ENCODE measurements around the gene KLHL29. TPM values are rescaled to one million over a fixed set of nuclear protein-coding genes. Genes with fewer than 3 reads are reported as not detected.

KLHL29 gene
- total RNA-seq, 1 experiment from 2014 or later = 2.4 TPM

DNA sequence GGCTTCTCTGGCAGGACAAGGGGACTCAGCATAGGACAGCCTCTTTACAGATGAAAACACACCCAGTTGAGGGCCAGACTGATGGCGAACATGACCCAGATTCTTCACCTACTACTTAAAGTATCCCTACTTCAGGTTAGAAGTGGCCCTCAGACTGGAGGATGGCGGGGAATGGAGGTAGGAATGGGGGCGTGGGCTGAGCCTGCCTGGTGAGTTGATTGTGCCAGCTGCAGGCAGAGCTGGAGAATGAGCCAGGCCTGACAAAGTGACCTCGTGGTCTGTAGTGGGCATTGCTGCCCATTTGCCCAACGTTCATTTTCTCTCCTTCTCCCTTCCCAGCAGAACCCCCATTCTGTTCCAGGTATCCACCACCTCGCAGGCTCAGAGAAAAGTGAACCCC is 186.1 kb downstream of the KLHL29 start:
- no peaks in the 10 kb centered on the region for H3K36me3 Mint-ChIP-seq (ENCODE audit: insufficient read depth in 1 of 3, low read depth in 3 of 3)
- Histone ChIP-seq H3K56ac (ENCODE audit: insufficient read length, low read depth, low read length) (no peak overlapping the region), H4K5ac (ENCODE audit: insufficient read length, low read depth, low read length) (no peak overlapping the region), H2BK120ac (ENCODE audit: low read depth, low read length, poor library complexity, severe bottlenecking) (no peak overlapping the region), H3T11ph (ENCODE audit: low read length) (no peak overlapping the region), H3K9ac (ENCODE audit: extremely low read depth, insufficient read length, low read length) (no peak overlapping the region), H3K14ac (ENCODE audit: insufficient read depth, low read length) (no peak overlapping the region), H3K18ac (ENCODE audit: insufficient read length, low read depth, low read length) (no peak overlapping the region), H2AK5ac (ENCODE audit: insufficient read length, low read length) (no peak overlapping the region), H4K91ac (ENCODE audit: insufficient read length, low read depth, low read length) (no peak overlapping the region), H3K23ac (ENCODE audit: insufficient read length, low read depth, low read length) (no peak overlapping the region), H2BK12ac (ENCODE audit: insufficient read length, low read depth, low read length) (no peak overlapping the region), H4K8ac (replicated peaks; ENCODE audit: insufficient read length, low read depth, low read length) (no peak overlapping the region), H3K23me2 (ENCODE audit: insufficient read length, low read depth, low read length, poor library complexity, severe bottlenecking) (no peaks in the 10 kb centered on the region), H2BK20ac (ENCODE audit: low read depth, low read length, poor library complexity, severe bottlenecking) (no peak overlapping the region), H3K4ac (ENCODE audit: low read depth, low read length) (no peak overlapping the region), H3K27ac (ENCODE audit: insufficient read length, low read depth, low read length) (no peak overlapping the region), H3K4me1 (ENCODE audit: insufficient read depth, low read length) (peaks cover 11% of the 10 kb centered on the region; the same call in 1 of the 2 replicates), H4K20me1 (ENCODE audit: control insufficient read depth, insufficient read depth, insufficient read length) (no peaks in the 10 kb centered on the region), H2BK15ac (ENCODE audit: low read depth, low read length) (no peak overlapping the region), H2BK5ac (ENCODE audit: insufficient read length, low read length) (no peak overlapping the region), H2AFZ (ENCODE audit: low read length) (no peak overlapping the region), H3K9me3 (ENCODE audit: control insufficient read depth, low read depth, low read length) (no peaks in the 10 kb centered on the region), H3K27me3 (ENCODE audit: insufficient read depth, low read length) (no peaks in the 10 kb centered on the region), H3K79me2 (ENCODE audit: insufficient read depth, low read length) (no peaks in the 10 kb centered on the region; the same call in 1 of the 2 replicates), H3K79me1 (ENCODE audit: insufficient read depth, low read depth, low read length, poor library complexity, severe bottlenecking) (no peaks in the 10 kb centered on the region), H3K4me2 (ENCODE audit: insufficient read depth, insufficient read length, low read length) (no peak overlapping the region)
- H3K27me3 Mint-ChIP-seq (ENCODE audit: low read depth) = peaks cover 1% of the 10 kb centered on the region; the same call in 1 of the 2 replicates
- H3K4me1 Mint-ChIP-seq = peaks cover 19 to 30% of the 10 kb centered on the region in 2 experiments
- no peak for DNase-seq
- no peaks in the 10 kb centered on the region for H3K9me3 Mint-ChIP-seq
- H3K4me3 Mint-ChIP-seq = no peak overlapping the region
- TF ChIP-seq, protein P1, sequence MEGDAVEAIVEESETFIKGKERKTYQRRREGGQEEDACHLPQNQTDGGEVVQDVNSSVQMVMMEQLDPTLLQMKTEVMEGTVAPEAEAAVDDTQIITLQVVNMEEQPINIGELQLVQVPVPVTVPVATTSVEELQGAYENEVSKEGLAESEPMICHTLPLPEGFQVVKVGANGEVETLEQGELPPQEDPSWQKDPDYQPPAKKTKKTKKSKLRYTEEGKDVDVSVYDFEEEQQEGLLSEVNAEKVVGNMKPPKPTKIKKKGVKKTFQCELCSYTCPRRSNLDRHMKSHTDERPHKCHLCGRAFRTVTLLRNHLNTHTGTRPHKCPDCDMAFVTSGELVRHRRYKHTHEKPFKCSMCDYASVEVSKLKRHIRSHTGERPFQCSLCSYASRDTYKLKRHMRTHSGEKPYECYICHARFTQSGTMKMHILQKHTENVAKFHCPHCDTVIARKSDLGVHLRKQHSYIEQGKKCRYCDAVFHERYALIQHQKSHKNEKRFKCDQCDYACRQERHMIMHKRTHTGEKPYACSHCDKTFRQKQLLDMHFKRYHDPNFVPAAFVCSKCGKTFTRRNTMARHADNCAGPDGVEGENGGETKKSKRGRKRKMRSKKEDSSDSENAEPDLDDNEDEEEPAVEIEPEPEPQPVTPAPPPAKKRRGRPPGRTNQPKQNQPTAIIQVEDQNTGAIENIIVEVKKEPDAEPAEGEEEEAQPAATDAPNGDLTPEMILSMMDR (conservative IDR thresholded peaks at IDR 0.05) = no peak
- WGBS (ENCODE audit: extremely low coverage, insufficient read length, low lambda C conversion rate) = no CpG with 5 or more reads among the region's 6 CpGs
- no peak overlapping the region for H3K27ac Mint-ChIP-seq
